Gastroesophageal sphincter (tissue), 4 donors: ENCODE measurements around the gene NOL11. TPM values are rescaled to one million over a fixed set of nuclear protein-coding genes. Genes with fewer than 3 reads are reported as not detected.
"Not testable (repeated sequence)": the region's sequence is repeated elsewhere in the genome, so short reads cannot be mapped to it uniquely, and the experiment has no call there.

Experiments
- ATAC-seq: fragments of 150-250 bp; one replicate; pipeline ENCODE4 v1.9.1; 2016; ENCODE audit warnings: mild to moderate bottlenecking, moderate library complexity
- H3K27ac ChIP-seq, 4 donors: fragments of 200-600 bp; sonication (generic) in 3 of 4; 1 replicate in 3 of 4; 2 replicates in 1 of 4; pipeline ENCODE4 v1.5.1; 2016 to 2019
- H3K27me3 ChIP-seq: fragments of 200-600 bp; sonication (generic); one replicate; pipeline ENCODE4 v1.5.1; 2019
- H3K36me3 ChIP-seq, 2 donors: fragments of 200-600 bp; sonication (generic); one replicate each; pipeline ENCODE4 v1.5.1; 2019; ENCODE audit warnings: control low read depth in 1 of 2
- H3K4me1 ChIP-seq, 3 donors: fragments of 200-600 bp; sonication (generic); 1 replicate in 2 of 3; 2 replicates in 1 of 3; pipeline ENCODE4 v1.5.1; 2016 to 2019; ENCODE audit warnings: control low read depth in 2 of 3
- H3K4me3 ChIP-seq, 2 donors: fragments of 200-600 bp; sonication (generic); one replicate each; pipeline ENCODE4 v1.5.1; 2019; ENCODE audit warnings: mild to moderate bottlenecking in 1 of 2, moderate library complexity in 1 of 2
- H3K9me3 ChIP-seq, 3 donors: fragments of 200-600 bp; sonication (generic); one replicate each; pipeline ENCODE4 v1.5.1; 2017 to 2019; ENCODE audit warnings: control low read depth in 2 of 3
- CTCF ChIP-seq, 4 experiments: fragments of 200-600 bp in 2 of 4; fragments of 450-650 bp in 2 of 4; sonication (generic) in 1 of 4; IDR thresholded peaks; one replicate each; pipeline ENCODE4 v1.5.1; 2017 to 2019; ENCODE audit warnings: antibody characterized with exemption in 4 of 4, mild to moderate bottlenecking in 2 of 4, moderate library complexity in 2 of 4
- EP300 ChIP-seq: sonication (generic); formaldehyde crosslinking; IDR thresholded peaks from one replicate; pipeline ENCODE4 v1.6.1; 2017; ENCODE audit warnings: antibody characterized with exemption, mild to moderate bottlenecking
- POLR2A ChIP-seq, 2 donors: fragments of 450-650 bp; IDR thresholded peaks; one replicate each; pipeline ENCODE4 v1.6.1; 2017; ENCODE audit warnings: antibody characterized with exemption in 2 of 2, mild to moderate bottlenecking in 2 of 2, moderate library complexity in 1 of 2
- POLR2AphosphoS5 ChIP-seq: sonication (generic); formaldehyde crosslinking; IDR thresholded peaks from one replicate; pipeline ENCODE4 v1.6.1; 2017; ENCODE audit warnings: antibody characterized with exemption
- WGBS, 2 donors: methylation state at CpG; one replicate each; pipeline ENCODE4 v1.1.5; 2018; ENCODE audit warnings: low coverage in 1 of 2; 5-methylcytosine and 5-hydroxymethylcytosine counted together
- total RNA-seq, 4 donors: library from RNA; depleted of rRNA; stranded (reverse); fragments of >200 nt; gene quantifications; one replicate each; pipeline ENCODE4 v1.1.0, GENCODE V29; 2016

The NOL11 gene
- total RNA-seq, 4 donors from 2014 or later: 20.5 to 26.2 (median 22.6) TPM

DNA sequence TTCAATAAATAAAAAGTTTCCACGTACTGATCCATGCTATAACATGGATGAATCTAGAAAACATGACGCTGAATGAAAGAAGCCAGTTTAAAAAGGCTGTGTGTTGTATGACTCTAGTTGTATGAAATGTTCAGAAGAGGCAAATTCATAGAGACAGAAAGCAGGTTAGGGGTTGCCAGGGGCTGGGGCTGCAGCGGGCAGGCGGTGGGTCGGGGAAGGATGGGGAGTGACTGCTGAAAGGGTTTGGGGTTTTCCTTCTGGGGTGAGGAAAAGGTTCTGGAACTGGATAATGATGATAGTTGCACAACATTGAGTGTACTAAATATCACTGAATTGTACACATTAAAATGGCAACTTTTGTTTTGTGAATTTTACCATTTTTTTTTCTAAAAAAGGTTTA is 36.3 kb downstream of the NOL11 start:
- H3K4me1 ChIP-seq: no peaks in the 10 kb centered on the region
- H3K9me3 ChIP-seq: no peaks in the 10 kb centered on the region
- WGBS, 2 donors: 89 to 93% methylated on average over 4 to 5 of the region's 5 CpGs
- no peak for ATAC-seq
- no peak overlapping the region for H3K4me3 ChIP-seq
- TF ChIP-seq EP300 (no peak), POLR2AphosphoS5 (no peak), POLR2A (IDR thresholded peaks at IDR 0.05) (no peak), CTCF (IDR thresholded peaks at IDR 0.05) (no peak)
- H3K36me3 ChIP-seq: peaks cover 0 to 33% of the 10 kb centered on the region in 2 donors
- no peak overlapping the region for H3K27ac ChIP-seq
- no peaks in the 10 kb centered on the region for H3K27me3 ChIP-seq

DNA sequence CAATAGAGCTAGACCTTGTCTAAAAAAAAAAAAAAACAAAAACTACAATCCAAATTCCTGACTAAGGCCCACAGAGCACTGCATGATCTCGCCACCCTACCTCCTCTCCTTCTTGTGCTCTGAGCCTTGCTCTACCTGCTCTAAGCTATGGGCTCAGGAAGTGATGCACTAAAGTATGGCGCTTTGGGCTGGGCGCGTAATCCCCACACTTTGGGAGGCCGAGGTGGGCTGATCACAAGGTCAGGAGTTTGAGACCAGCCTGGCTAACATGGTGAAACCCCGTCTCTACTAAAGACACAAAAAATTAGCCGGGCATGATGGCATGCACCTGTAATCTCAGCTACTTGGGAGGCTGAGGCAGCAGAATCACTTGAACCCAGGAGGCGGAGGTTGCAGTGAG is 37.0 kb downstream of the NOL11 start:
- H3K4me3 ChIP-seq, ATAC-seq, H3K27me3 ChIP-seq, H3K27ac ChIP-seq, H3K4me1 ChIP-seq, H3K9me3 ChIP-seq: not testable (repeated sequence)
- 90 to 100% methylated on average over 2 to 6 of the region's 8 CpGs for WGBS, 2 donors
- peaks cover 0 to 26% of the 10 kb centered on the region in 2 donors for H3K36me3 ChIP-seq

DNA sequence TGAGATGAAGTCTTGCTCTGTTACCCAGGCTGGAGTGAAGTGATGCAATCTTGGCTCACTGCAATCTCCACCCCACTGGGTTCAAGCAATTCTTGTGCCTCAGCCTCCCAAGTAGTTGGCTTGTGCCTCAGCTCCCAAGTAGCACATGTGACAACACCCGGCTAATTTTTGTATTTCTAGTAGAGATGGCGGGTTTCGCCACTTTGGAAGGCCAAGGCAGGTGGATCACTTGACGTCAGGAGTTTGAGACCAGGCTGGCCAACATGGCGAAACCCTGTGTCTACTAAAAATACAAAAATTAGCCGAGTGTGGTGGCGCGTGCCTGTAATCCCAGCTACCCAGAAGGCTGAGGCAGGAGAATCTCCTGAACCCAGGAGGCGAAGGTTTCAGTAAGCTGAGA is 39.0 kb downstream of the NOL11 start:
- WGBS, 2 donors: 100% methylated on average over 4 to 5 of the region's 9 CpGs
- not testable (repeated sequence) for H3K9me3 ChIP-seq, H3K4me3 ChIP-seq, H3K27me3 ChIP-seq, H3K36me3 ChIP-seq, H3K27ac ChIP-seq, ATAC-seq, H3K4me1 ChIP-seq

DNA sequence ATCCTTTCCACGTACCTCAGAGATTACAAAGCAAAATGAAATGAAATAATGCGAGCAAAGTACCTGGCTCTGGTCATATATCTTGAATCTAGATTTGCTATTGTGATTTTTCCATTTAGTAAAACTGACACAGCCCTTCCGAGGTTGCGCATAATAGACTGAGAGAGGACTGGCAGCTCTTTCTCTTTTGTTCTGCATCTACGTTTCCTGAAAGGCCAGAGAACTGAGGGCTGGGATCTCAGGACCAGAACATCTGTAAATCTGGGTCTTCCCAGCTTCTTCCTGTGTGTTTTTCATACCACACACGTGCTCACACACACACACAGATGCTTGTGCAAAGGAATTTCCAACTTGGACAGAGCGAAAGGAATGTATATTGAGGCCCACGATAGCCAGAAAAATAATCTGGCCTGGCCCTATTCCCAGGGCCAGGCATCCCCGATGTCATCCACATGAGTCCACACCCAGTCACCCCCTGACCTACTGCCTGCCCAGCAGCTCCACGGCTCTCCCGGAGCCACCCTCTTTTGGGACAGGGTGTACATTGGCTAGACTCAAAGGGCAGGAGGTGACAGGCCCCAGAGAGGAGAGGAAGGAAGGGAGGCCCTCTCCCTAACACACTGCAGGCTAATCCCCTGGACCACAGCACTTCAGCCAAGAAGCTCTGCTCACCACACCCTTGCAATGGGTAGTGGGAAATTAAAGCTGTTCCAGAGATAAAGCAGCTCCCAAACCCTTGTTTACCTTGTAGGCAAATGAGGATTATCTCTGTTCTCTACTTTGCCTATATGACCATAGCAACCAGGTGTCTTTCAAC is 41.8 kb downstream of the NOL11 start:
- 42 to 45% methylated on average over 5 to 6 of the region's 11 CpGs for WGBS, 2 donors
- Histone ChIP-seq H3K27me3 (no peaks in the 10 kb centered on the region), H3K27ac (peak overlapping the region in 3 of 4 donors; percentile 4 to 36 (median 19)), H3K36me3 (no peaks in the 10 kb centered on the region), H3K4me3 (no peak overlapping the region), H3K9me3 (no peaks in the 10 kb centered on the region), H3K4me1 (no peaks in the 10 kb centered on the region)
- peak; percentile 87 for ATAC-seq
- TF ChIP-seq POLR2A (IDR thresholded peaks at IDR 0.05) (no peak), POLR2AphosphoS5 (no peak), CTCF (IDR thresholded peaks at IDR 0.05) (no peak), EP300 (no peak)

- H3K36me3 ChIP-seq: no peaks in the 10 kb centered on the region
- no peaks in the 10 kb centered on the region for H3K9me3 ChIP-seq
- no peak overlapping the region for H3K4me3 ChIP-seq
- H3K4me1 ChIP-seq: no peaks in the 10 kb centered on the region
- 75 to 80% methylated on average over 2 of the region's 2 CpGs for WGBS, 2 donors
- H3K27me3 ChIP-seq: no peaks in the 10 kb centered on the region
- no peak overlapping the region for H3K27ac ChIP-seq
- no peak for ATAC-seq
- TF ChIP-seq POLR2A (IDR thresholded peaks at IDR 0.05) (no peak), EP300 (no peak), POLR2AphosphoS5 (no peak), CTCF (IDR thresholded peaks at IDR 0.05) (no peak)
These were observed 47.9 kb downstream of the NOL11 start for GRCh38 chr17:67765623-67766022.

GRCh38 chr17:67769231-67769630 is 51.5 kb downstream of the NOL11 start:
- ATAC-seq: no peak
- H3K36me3 ChIP-seq: no peaks in the 10 kb centered on the region
- 55 to 100% methylated on average over 1 to 2 of the region's 5 CpGs for WGBS, 2 donors
- TF ChIP-seq CTCF (IDR thresholded peaks at IDR 0.05) (no peak), POLR2AphosphoS5 (no peak), EP300 (no peak), POLR2A (IDR thresholded peaks at IDR 0.05) (no peak)
- no peak overlapping the region for H3K27ac ChIP-seq
- H3K4me3 ChIP-seq: no peak overlapping the region
- no peaks in the 10 kb centered on the region for H3K27me3 ChIP-seq
- H3K4me1 ChIP-seq: no peaks in the 10 kb centered on the region
- H3K9me3 ChIP-seq: no peaks in the 10 kb centered on the region
